ENCODE measurements around the gene ADRA1B.
A peak's percentile ranks its signal among the peaks of the same experiment; 100 is the strongest.

The ADRA1B gene

DNA sequence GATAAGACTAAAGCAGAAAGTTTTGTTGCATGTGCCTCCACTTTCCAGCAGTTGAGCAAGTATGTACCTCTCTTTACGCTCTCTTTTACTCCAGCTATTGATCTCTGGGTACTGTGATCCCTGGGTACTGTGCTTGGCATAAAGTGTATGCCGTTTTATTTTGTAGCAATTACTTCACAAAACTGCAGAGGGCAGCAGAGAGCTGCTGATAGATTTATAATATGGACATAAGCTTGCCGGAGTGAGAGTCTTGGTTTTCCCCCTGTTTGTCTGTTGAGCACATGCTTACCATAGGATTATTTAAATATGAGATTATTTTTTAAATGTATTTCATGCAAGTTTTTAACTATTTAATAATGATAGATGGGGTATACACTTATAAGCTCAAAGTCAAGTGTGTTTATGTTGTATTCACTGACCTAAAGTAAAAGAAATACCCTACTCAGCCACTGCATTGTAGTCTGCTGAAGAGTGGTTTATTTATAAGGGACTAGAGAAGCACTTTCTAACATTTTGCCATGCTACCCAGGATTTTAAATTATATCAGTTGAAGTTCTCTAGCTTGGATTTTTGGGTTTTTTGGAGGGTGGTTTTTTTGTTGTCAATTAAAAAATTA lies 105.7 kb downstream of the ADRA1B start:
- no peak overlapping the region for H3K4me3 ChIP-seq (ENCODE audit: low read depth, low read length)
- TF ChIP-seq, protein P1, sequence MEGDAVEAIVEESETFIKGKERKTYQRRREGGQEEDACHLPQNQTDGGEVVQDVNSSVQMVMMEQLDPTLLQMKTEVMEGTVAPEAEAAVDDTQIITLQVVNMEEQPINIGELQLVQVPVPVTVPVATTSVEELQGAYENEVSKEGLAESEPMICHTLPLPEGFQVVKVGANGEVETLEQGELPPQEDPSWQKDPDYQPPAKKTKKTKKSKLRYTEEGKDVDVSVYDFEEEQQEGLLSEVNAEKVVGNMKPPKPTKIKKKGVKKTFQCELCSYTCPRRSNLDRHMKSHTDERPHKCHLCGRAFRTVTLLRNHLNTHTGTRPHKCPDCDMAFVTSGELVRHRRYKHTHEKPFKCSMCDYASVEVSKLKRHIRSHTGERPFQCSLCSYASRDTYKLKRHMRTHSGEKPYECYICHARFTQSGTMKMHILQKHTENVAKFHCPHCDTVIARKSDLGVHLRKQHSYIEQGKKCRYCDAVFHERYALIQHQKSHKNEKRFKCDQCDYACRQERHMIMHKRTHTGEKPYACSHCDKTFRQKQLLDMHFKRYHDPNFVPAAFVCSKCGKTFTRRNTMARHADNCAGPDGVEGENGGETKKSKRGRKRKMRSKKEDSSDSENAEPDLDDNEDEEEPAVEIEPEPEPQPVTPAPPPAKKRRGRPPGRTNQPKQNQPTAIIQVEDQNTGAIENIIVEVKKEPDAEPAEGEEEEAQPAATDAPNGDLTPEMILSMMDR (conservative IDR thresholded peaks at IDR 0.05; ENCODE audit: low read depth, low read length) = peak; percentile 78

More for the DNA sequence above, 105.7 kb downstream of the ADRA1B start:
- peak; percentile 86 for DNase-seq (ENCODE audit: low read depth)
